Ascending aorta (tissue), 2 donors: ENCODE results near the gene FBXL17. TPM values are rescaled to one million over a fixed set of nuclear protein-coding genes. Genes with fewer than 3 reads are reported as not detected.

Experiments used
- DNase-seq, 2 donors: peaks; one replicate each; pipeline ENCODE4 v3.0.0-alpha.2; 2019; ENCODE audit warnings: low spot score in 2 of 2
- H3K27ac ChIP-seq, 2 donors: fragments of 200-600 bp; sonication (generic); one replicate each; pipeline ENCODE4 v1.5.1; 2016 to 2017; ENCODE audit warnings: mild to moderate bottlenecking in 1 of 2
- H3K27me3 ChIP-seq: fragments of 200-600 bp; sonication (generic); one replicate; pipeline ENCODE4 v1.5.1; 2017
- H3K36me3 ChIP-seq, 2 donors: fragments of 200-600 bp; sonication (generic); one replicate each; pipeline ENCODE4 v1.5.1; 2016
- H3K4me1 ChIP-seq, 2 donors: fragments of 200-600 bp; sonication (generic); one replicate each; pipeline ENCODE4 v1.5.1; 2016 to 2017; ENCODE audit warnings: mild to moderate bottlenecking in 1 of 2
- H3K4me3 ChIP-seq, 2 donors: fragments of 200-600 bp; sonication (generic); one replicate each; pipeline ENCODE4 v1.5.1; 2016 to 2017; ENCODE audit warnings: mild to moderate bottlenecking in 1 of 2
- H3K9me3 ChIP-seq, 2 donors: fragments of 200-600 bp; sonication (generic); one replicate each; pipeline ENCODE4 v1.5.1; 2016
- intact Hi-C: fragments of 100-400 bp; cut with DNase I; formaldehyde crosslinking; loops from one replicate; pipeline ENCODE4 v1.15.1; 2023
- total RNA-seq: library from RNA; depleted of rRNA; stranded (reverse); fragments of >200 nt; gene quantifications from one replicate; pipeline ENCODE4 v1.1.0, GENCODE V29; 2016
- TF ChIP-seq, protein P1 (sequence below), 3 experiments: fragments of 200-600 bp in 2 of 3; fragments of 450-650 bp in 1 of 3; sonication (generic) in 2 of 3; IDR thresholded peaks; one replicate each; pipeline ENCODE4 v1.5.1; 2016 to 2019; ENCODE audit warnings: antibody characterized with exemption in 3 of 3, mild to moderate bottlenecking in 1 of 3, moderate library complexity in 1 of 3

FBXL17 gene
- total RNA-seq, 1 donor from 2014 or later: 13.6 TPM

DNA sequence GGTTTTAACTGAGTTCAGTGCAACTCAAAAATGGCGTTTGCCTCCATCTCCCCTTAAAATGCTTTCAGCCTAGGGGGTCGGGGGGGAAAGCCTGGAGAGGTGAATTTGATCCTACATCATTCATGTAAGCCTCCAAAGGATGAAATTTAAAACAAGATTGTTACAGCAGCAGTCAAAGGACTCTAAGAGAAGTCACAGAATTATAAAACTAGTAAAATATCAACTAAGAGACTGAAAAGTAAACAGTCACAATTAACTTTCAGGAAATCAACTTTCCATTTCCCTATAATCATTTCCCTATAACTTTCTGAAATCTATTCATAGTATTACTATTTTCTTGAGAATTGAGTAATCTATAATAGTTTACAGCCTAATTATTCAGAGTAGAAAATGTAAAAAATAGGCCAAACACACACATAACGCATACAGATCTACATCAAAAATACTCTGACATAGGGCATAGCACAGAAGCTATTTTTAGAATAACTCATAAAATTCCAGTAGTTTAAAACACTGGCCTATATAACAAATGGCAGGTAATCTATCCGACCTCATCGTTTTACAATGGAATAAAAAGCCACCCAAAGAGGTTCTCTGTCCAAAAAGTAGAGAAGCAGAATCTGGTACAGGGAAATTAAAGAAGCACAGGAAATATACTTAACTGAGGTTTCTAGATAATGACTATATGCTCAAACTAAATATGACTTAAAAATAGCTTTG lies 37.6 kb downstream of the FBXL17 start:
- intact Hi-C loops: no loop called here
- H3K27me3 ChIP-seq: no peaks in the 10 kb centered on the region
- no peaks in the 10 kb centered on the region for H3K36me3 ChIP-seq
- H3K4me1 ChIP-seq: no peaks in the 10 kb centered on the region
- H3K9me3 ChIP-seq: no peaks in the 10 kb centered on the region
- no peak overlapping the region for H3K4me3 ChIP-seq
- TF ChIP-seq, protein P1, sequence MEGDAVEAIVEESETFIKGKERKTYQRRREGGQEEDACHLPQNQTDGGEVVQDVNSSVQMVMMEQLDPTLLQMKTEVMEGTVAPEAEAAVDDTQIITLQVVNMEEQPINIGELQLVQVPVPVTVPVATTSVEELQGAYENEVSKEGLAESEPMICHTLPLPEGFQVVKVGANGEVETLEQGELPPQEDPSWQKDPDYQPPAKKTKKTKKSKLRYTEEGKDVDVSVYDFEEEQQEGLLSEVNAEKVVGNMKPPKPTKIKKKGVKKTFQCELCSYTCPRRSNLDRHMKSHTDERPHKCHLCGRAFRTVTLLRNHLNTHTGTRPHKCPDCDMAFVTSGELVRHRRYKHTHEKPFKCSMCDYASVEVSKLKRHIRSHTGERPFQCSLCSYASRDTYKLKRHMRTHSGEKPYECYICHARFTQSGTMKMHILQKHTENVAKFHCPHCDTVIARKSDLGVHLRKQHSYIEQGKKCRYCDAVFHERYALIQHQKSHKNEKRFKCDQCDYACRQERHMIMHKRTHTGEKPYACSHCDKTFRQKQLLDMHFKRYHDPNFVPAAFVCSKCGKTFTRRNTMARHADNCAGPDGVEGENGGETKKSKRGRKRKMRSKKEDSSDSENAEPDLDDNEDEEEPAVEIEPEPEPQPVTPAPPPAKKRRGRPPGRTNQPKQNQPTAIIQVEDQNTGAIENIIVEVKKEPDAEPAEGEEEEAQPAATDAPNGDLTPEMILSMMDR (IDR thresholded peaks at IDR 0.05): no peak
- DNase-seq: no peak
- no peak overlapping the region for H3K27ac ChIP-seq

DNA sequence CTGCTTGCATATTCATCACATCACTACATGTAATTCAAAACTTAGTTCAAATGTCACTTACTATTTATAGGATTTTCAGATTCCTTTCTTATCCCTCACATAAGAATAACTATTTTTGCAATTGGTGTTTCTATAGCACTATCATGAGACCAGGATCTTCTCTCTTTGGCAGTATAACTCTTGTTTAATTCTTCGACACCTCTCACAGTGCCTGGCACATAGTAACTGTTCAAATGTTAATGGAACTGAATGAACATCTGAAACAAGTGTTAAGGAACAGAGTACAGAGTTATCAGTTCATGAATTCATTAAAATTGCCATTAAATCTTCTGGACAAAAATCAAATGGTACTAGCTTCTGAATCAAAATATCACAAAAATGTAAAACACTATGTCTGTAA lies 40.0 kb downstream of the FBXL17 start:
- intact Hi-C loops: no loop called here
- Histone ChIP-seq H3K9me3 (no peaks in the 10 kb centered on the region), H3K36me3 (no peaks in the 10 kb centered on the region), H3K27ac (no peak overlapping the region), H3K27me3 (no peaks in the 10 kb centered on the region), H3K4me3 (no peak overlapping the region), H3K4me1 (no peaks in the 10 kb centered on the region)
- TF ChIP-seq, protein P1 (IDR thresholded peaks at IDR 0.05): no peak
- no peak for DNase-seq

DNA sequence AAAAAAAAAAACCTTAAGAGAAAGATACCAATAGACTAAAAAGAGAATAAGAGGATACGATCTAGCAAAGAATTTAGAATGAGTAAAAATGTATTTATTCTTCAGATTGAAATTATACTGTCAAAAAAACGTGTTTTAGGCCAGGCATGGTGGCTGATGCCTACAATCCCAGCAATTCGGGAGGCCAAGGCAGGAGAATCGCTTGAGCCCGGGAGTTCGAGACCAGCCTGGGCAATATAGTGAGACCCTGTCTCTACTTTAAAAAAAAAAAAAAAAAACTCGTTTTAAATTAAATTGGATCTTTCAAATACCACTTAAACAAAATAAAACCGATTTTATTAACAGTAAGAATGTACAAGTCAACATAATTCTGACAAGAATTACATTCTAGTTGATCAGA lies 41.8 kb downstream of the FBXL17 start:
- Histone ChIP-seq H3K4me3 (no peak overlapping the region), H3K27ac (no peak overlapping the region), H3K36me3 (no peaks in the 10 kb centered on the region), H3K27me3 (no peaks in the 10 kb centered on the region), H3K9me3 (no peaks in the 10 kb centered on the region), H3K4me1 (no peaks in the 10 kb centered on the region)
- intact Hi-C loops: no loop called here
- TF ChIP-seq, protein P1 (IDR thresholded peaks at IDR 0.05): no peak
- DNase-seq: no peak

DNA sequence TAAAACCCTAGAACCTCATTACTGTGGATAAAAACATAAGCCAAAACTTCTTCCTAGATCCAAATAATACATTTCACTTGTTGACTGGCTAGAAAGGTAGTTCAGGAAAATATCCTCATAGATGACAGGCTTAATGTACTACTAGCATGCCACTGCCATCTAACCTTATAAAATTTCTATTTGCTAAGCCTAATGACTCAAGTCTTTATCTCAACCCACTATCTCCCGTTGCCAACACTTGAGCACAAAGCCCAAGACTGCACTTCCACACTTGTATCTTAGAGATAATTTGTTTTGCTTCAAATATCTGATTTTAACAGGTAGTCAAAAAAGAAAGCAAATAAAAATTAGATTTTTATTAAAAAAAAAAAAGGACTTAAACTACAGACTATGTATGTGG lies 42.7 kb downstream of the FBXL17 start:
- H3K4me1 ChIP-seq: no peaks in the 10 kb centered on the region
- H3K9me3 ChIP-seq: no peaks in the 10 kb centered on the region
- intact Hi-C loops: no loop called here
- TF ChIP-seq, protein P1 (IDR thresholded peaks at IDR 0.05): no peak
- no peaks in the 10 kb centered on the region for H3K27me3 ChIP-seq
- H3K4me3 ChIP-seq: no peak overlapping the region
- H3K27ac ChIP-seq: no peak overlapping the region
- no peaks in the 10 kb centered on the region for H3K36me3 ChIP-seq
- no peak for DNase-seq

DNA sequence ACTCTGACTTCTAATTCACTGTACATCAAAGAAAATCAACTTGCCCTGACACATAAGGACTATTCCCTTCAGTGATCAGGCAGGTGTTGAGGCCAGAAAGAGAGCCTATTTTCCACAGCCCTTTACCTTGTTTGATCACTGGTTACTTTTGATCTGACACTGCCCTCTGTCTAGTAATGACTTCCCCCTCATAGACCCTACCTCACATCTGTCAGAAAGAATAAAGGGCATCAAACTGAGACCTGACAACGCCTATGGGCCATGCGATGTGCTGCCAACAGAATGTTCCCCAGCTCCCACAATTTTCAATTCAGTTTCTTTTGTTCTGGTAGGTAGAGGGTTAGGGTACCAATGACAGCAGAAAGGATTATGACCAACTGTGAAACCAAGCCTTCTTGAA lies 47.7 kb downstream of the FBXL17 start:
- no peak for DNase-seq
- intact Hi-C loops: no loop called here
- Histone ChIP-seq H3K4me3 (no peak overlapping the region), H3K4me1 (no peaks in the 10 kb centered on the region), H3K36me3 (no peaks in the 10 kb centered on the region), H3K9me3 (no peaks in the 10 kb centered on the region), H3K27ac (no peak overlapping the region), H3K27me3 (no peaks in the 10 kb centered on the region)
- TF ChIP-seq, protein P1 (IDR thresholded peaks at IDR 0.05): no peak

DNA sequence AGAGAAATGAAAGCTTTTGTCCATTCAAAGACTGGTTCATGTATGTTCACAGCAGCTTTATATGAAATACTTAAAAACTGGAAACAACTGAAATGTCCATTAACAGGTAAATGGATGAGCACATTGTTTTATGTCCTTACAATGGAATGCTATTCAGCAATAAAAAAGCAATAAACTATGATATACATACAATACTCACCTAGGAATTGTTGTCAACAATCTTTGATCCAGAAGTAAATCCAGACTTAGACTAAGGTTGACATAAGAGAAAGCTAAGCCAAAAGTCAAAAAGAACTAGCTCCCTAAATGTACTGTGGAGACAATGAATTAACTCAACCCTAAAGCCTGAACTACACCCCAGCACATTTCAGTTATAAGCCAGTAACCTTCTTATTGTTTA lies 54.9 kb downstream of the FBXL17 start:
- Histone ChIP-seq H3K4me3 (no peak overlapping the region), H3K36me3 (no peaks in the 10 kb centered on the region), H3K9me3 (no peaks in the 10 kb centered on the region), H3K27ac (no peak overlapping the region), H3K4me1 (no peaks in the 10 kb centered on the region), H3K27me3 (no peaks in the 10 kb centered on the region)
- TF ChIP-seq, protein P1 (IDR thresholded peaks at IDR 0.05): no peak
- intact Hi-C loops: no loop called here
- DNase-seq: no peak
